ENCODE results near the gene KRT16. TPM values are rescaled to one million over a fixed set of nuclear protein-coding genes. Genes with fewer than 3 reads are reported as not detected.

Gene KRT16
- total RNA-seq, 1 experiment from 2014 or later = 42.6 TPM

- peak; percentile 82 for TF ChIP-seq CTCF (conservative IDR thresholded peaks at IDR 0.05; ENCODE audit: low read depth, low read length)
- no peak for TF ChIP-seq EZH2 (IDR thresholded peaks at IDR 0.05; ENCODE audit: low read length, unreplicated experiment)
- TF ChIP-seq EZH2phosphoT487 (IDR thresholded peaks at IDR 0.05; ENCODE audit: borderline replicate concordance, low read length) = no peak
- no peaks in the 10 kb centered on the region for H3K9me2 ChIP-seq (replicated peaks; ENCODE audit: low read length)
- H3K9me3 ChIP-seq (ENCODE audit: low read length) = no peaks in the 10 kb centered on the region
- POLR2A ChIA-PET (ENCODE audit: unreplicated experiment) = interaction anchor here (0.6 kb wide), 1 partner anchor 69 kb away, joined by 15 read pairs; no protein-coding TSS in a partner anchor
- peak overlapping the region; percentile 79 for H3K9ac ChIP-seq (ENCODE audit: low read length)
- H3F3A ChIP-seq (ENCODE audit: low read length, unreplicated experiment) = no peaks in the 10 kb centered on the region
- ATAC-seq (peak; percentile 80), DNase-seq (peak; percentile 85)
- H3K27me3 ChIP-seq (ENCODE audit: low read length) = no peaks in the 10 kb centered on the region
- H3K27ac ChIP-seq (ENCODE audit: low read length) = peak overlapping the region; percentile 65
- H3K4me2 ChIP-seq (ENCODE audit: low read length) = peak overlapping the region; percentile 96
- peak overlapping the region; percentile 72 for H3K4me3 ChIP-seq (ENCODE audit: low read length)
- CTCF ChIA-PET = interaction anchor here (0.6 to 1.7 kb wide), 12 partner anchors 12 to 944 kb away, joined by 3 to 24 read pairs (median 6); no protein-coding TSS in a partner anchor
- peak overlapping the region; percentile 90 for H2AFZ ChIP-seq (ENCODE audit: low read length)
- BruUV-seq (replicated peaks) = no TSS peak
- no peaks in the 10 kb centered on the region for H3K79me2 ChIP-seq (ENCODE audit: low read length)
- H4K20me1 ChIP-seq (ENCODE audit: low read length) = no peaks in the 10 kb centered on the region
- intact Hi-C loops (cut with micrococcal nuclease) = loop anchor here (1.0 to 10.0 kb wide), 4 partner anchors 14 to 243 kb away; no protein-coding TSS in a partner anchor
- peaks cover 6% of the 10 kb centered on the region for H3K4me1 ChIP-seq (ENCODE audit: insufficient read depth, low read length)
- H3K36me3 ChIP-seq (ENCODE audit: low read depth, low read length) = no peaks in the 10 kb centered on the region
Observed at GRCh38 chr17:41647940-41648410, 35.4 kb upstream of the KRT16 start.

GRCh38 chr17:41647038-41647813 lies 34.7 kb upstream of the KRT16 start:
- Histone ChIP-seq H3K4me3 (ENCODE audit: low read length) (peak overlapping the region; percentile 72; the same call in 1 of the 2 replicates), H3K27ac (ENCODE audit: low read length) (0 out of 2 replicates have a peak overlapping the region, but pooled peaks have one; percentile 2), H3K79me2 (ENCODE audit: low read length) (no peaks in the 10 kb centered on the region), H3K4me2 (ENCODE audit: low read length) (peak overlapping the region; percentile 96), H3F3A (ENCODE audit: low read length, unreplicated experiment) (no peaks in the 10 kb centered on the region), H3K4me1 (ENCODE audit: insufficient read depth, low read length) (peaks cover 6% of the 10 kb centered on the region), H2AFZ (ENCODE audit: low read length) (peak overlapping the region; percentile 90), H3K9ac (ENCODE audit: low read length) (0 out of 2 replicates have a peak overlapping the region, but pooled peaks have one; percentile 79), H3K27me3 (ENCODE audit: low read length) (no peaks in the 10 kb centered on the region), H3K9me3 (ENCODE audit: low read length) (no peaks in the 10 kb centered on the region), H4K20me1 (ENCODE audit: low read length) (no peaks in the 10 kb centered on the region), H3K9me2 (replicated peaks; ENCODE audit: low read length) (no peaks in the 10 kb centered on the region), H3K36me3 (ENCODE audit: low read depth, low read length) (no peaks in the 10 kb centered on the region)
- POLR2A ChIA-PET (ENCODE audit: unreplicated experiment) = no interaction called here
- CTCF ChIA-PET = no interaction called here
- ATAC-seq (no peak), DNase-seq (no peak)
- no TSS peak for BruUV-seq (replicated peaks)
- TF ChIP-seq EZH2phosphoT487 (IDR thresholded peaks at IDR 0.05; ENCODE audit: borderline replicate concordance, low read length) = no peak
- no peak for TF ChIP-seq CTCF (conservative IDR thresholded peaks at IDR 0.05; ENCODE audit: low read depth, low read length)
- no peak for TF ChIP-seq EZH2 (IDR thresholded peaks at IDR 0.05; ENCODE audit: low read length, unreplicated experiment)
- intact Hi-C loops (cut with micrococcal nuclease) = loop anchor here (10.0 kb wide), 1 partner anchor 242 kb away; no protein-coding TSS in a partner anchor
